Measurements from ENCODE around the gene FAR1.

DNA sequence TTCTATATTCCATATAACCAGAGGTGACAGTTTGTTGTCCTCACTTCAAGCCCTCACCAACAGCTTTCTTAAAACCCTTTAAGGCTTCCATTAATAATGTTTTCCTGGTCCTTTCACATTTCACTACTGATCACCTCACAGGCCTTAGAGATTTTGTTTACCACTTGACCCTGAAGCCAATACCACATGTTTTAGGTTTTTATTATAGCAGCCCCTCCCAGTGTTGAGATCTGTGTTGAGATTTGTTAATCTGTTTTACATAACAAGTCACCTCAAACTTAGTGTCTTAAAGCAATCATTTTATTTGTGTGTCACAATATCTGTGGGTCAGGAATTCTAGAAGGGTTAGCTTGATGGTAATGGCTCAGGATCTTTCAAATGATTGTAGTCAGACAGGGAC lies 49.9 kb downstream of the FAR1 start:
- TF ChIP-seq, protein P1, sequence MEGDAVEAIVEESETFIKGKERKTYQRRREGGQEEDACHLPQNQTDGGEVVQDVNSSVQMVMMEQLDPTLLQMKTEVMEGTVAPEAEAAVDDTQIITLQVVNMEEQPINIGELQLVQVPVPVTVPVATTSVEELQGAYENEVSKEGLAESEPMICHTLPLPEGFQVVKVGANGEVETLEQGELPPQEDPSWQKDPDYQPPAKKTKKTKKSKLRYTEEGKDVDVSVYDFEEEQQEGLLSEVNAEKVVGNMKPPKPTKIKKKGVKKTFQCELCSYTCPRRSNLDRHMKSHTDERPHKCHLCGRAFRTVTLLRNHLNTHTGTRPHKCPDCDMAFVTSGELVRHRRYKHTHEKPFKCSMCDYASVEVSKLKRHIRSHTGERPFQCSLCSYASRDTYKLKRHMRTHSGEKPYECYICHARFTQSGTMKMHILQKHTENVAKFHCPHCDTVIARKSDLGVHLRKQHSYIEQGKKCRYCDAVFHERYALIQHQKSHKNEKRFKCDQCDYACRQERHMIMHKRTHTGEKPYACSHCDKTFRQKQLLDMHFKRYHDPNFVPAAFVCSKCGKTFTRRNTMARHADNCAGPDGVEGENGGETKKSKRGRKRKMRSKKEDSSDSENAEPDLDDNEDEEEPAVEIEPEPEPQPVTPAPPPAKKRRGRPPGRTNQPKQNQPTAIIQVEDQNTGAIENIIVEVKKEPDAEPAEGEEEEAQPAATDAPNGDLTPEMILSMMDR (IDR thresholded peaks at IDR 0.05) = no peak
- no peak for TF ChIP-seq POLR2A (IDR thresholded peaks at IDR 0.05)

Measured in adrenal gland (tissue), 5 donors.